Nucleus accumbens (tissue), 56 donors: ENCODE data around the gene ADCK2.
"Not testable (repeated sequence)": the region's sequence is repeated elsewhere in the genome, so short reads cannot be mapped to it uniquely, and the experiment has no call there.

Experiments
- DNase-seq, 56 donors: peaks; one replicate each; lab custom pipeline; 2025; lab: John Stamatoyannopoulos, UW

The ADCK2 gene

GRCh38 chr7:140724706-140725105 is 52.0 kb downstream of the ADCK2 start:
- DNase-seq = no peak

- DNase-seq = no peak
Measured at GRCh38 chr7:140726281-140726680, 53.5 kb downstream of the ADCK2 start.

DNA sequence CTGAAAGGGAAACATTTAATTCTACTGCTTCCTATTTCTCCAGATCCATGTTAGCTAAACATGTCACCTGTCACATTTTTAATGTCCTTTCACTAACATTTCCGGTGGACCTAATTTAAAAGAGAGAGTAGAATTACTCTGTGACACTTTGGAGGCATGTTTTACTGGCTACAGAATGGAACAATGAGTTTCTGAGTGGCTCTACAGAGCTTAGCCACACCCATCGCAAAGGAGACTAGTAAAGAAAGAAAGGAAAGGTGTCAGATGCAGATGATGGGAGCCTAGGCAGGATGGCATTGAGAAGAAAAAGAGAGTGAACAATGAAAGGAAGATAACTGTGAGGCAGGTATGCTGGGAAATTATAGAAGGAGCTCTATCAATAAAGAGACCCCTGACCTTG is 59.7 kb downstream of the ADCK2 start:
- DNase-seq = no peak

GRCh38 chr7:140734096-140734495 is 61.4 kb downstream of the ADCK2 start:
- DNase-seq = no peak

- DNase-seq = no peak
Measured at GRCh38 chr7:140734729-140735128, 62.0 kb downstream of the ADCK2 start.

GRCh38 chr7:140738280-140738679 is 65.5 kb downstream of the ADCK2 start:
- no peak for DNase-seq

- DNase-seq = not testable (repeated sequence)
Measured at GRCh38 chr7:140743255-140743654, 70.5 kb downstream of the ADCK2 start.

GRCh38 chr7:140744005-140744404 is 71.3 kb downstream of the ADCK2 start:
- DNase-seq = no peak
